IPS-18c (cell line): ENCODE measurements around the gene CEP126.
"Not testable (repeated sequence)": the region's sequence is repeated elsewhere in the genome, so short reads cannot be mapped to it uniquely, and the experiment has no call there.

ENCODE experiments used
- H3K4me3 ChIP-seq: 2 replicates; pipeline ENCODE4 v1.7.0; 2013; ENCODE audit warnings: low read depth, mild to moderate bottlenecking, low read length, moderate library complexity; ENCODE audit not compliant: insufficient read depth
- H3K9me3 ChIP-seq: one replicate; pipeline ENCODE4 v1.6.1; 2013; ENCODE audit warnings: mild to moderate bottlenecking, low read length, moderate library complexity; ENCODE audit not compliant: control insufficient read depth, insufficient read depth

Gene CEP126

GRCh38 chr11:101917226-101917625 lies 2.4 kb downstream of the CEP126 start:
- H3K4me3 ChIP-seq: no peak overlapping the region
- no peaks in the 10 kb centered on the region for H3K9me3 ChIP-seq

- no peaks in the 10 kb centered on the region for H3K9me3 ChIP-seq
Observed at GRCh38 chr11:101920992-101921391, 6.2 kb downstream of the CEP126 start.

GRCh38 chr11:101923554-101923953 lies 8.7 kb downstream of the CEP126 start:
- Histone ChIP-seq H3K9me3 (no peaks in the 10 kb centered on the region), H3K4me3 (no peak overlapping the region)

More at GRCh38 chr11:101920992-101921391, 6.2 kb downstream of the CEP126 start:
- no peak overlapping the region for H3K4me3 ChIP-seq

DNA sequence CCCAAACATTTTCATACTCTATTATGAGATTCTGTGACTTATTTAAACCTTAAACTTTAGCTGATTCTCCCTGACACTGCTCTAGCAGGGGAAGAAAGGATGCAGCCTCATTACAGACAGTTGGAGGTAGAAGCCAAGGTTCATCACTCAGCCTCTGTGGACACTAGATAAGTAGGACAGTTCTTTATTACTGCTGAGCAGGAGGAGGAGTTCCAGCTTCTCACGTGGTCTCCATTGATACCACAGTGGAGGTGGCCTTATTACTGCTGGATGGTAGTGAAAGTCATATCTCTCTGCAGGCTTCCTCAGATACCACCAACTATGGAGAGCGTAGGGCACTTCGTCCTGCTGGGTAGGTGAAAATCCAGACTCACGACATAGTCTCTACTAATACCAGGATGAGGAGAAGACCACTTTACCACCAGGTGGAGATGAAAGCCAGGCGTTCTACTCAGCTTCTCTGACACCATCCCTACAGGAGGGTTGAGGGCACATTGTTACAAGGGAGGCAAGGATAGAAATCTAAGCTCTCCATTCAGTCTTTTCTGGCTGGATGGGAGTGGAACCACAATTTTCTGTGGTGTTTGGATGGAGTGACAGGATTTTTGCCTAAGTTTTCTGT lies 14.6 kb downstream of the CEP126 start:
- Histone ChIP-seq H3K4me3 (no peak overlapping the region), H3K9me3 (no peaks in the 10 kb centered on the region)

DNA sequence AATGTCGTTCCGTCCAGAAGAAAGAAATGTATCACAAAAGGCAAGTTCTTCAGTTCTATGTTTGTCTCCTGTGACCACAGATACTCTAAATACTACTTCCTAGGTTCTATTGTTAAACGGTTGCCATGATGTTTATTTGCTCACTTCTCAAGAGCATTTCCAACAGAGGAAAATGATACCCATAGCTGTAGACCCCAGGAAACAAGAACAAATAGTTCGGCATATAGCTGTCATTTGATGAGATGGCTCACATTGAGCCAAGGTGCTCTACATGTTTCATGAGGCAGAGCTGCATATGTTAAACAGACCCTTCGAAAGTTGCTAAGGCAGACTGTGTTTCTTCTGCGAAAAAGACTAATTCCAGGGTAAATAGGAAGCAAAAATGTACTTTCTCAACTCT lies 16.9 kb downstream of the CEP126 start:
- Histone ChIP-seq H3K9me3 (no peaks in the 10 kb centered on the region), H3K4me3 (no peak overlapping the region)

GRCh38 chr11:101940901-101941520 lies 26.2 kb downstream of the CEP126 start:
- H3K9me3 ChIP-seq: no peaks in the 10 kb centered on the region
- H3K4me3 ChIP-seq: no peak overlapping the region

DNA sequence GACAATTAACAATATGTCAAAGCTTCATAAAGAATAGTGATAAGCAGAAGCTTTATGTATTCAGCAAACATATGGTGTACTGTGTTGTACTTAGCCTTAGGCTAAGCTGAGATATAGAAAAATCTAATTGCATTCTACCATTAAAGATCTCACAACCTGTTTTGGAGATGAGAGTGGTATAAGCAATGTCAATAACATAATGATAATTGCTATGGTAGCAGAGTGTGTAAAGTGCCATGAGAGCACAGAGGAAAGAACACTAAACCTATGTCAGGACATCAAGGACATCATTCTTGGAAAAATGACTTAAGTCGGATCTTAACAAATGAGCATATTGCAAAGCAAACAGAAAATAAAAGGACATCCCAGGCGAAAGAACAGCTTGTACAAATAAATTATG lies 30.1 kb downstream of the CEP126 start:
- H3K9me3 ChIP-seq: no peaks in the 10 kb centered on the region
- no peak overlapping the region for H3K4me3 ChIP-seq

DNA sequence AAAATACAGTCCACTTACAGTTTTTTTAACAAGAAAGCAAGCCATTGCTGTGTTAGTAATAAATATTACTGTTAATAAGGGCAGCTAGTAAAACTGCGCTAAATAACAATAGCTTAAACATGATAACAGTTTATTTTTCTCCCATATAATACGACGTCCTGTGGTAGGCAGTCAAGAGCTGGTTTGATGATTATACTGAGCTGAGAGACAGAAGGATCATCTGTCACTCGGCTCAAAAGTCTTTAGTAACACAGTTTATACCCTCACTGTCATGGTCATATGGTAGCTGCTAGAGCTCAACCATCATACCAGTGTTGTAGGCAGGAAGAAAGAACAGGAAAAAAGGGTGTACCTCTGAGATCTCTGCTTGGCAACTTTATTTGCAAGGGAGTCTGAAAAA lies 30.6 kb downstream of the CEP126 start:
- no peak overlapping the region for H3K4me3 ChIP-seq
- H3K9me3 ChIP-seq: no peaks in the 10 kb centered on the region

DNA sequence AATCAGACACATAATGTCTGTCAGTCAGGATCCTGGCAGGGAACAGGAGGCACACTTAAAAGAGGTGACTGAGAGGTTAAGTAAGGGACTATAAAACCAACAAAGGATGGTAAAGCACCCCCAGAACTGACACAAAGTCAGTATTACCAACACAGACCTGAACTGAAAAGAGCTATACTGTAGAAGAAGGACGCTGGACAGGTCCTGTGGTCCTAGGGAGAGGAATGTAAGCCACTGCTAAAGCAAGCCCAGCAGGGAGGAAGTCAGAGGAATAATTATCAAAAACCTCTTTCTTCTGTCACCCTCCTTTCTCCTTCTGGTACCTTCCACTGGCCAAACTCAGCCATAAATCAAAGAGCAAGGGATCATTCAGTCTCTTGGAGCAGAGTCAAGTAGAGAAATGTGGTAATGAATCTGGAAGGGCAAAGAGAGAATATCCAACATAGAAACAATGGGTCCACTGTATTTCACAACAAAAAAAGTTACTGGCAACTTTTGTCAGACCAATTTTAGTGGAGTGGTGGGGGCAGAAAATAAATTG lies 34.9 kb downstream of the CEP126 start:
- Histone ChIP-seq H3K9me3 (no peaks in the 10 kb centered on the region), H3K4me3 (no peak overlapping the region)

GRCh38 chr11:101955278-101955677 lies 40.5 kb downstream of the CEP126 start:
- H3K4me3 ChIP-seq: no peak overlapping the region
- no peaks in the 10 kb centered on the region for H3K9me3 ChIP-seq

- H3K4me3 ChIP-seq: no peak overlapping the region
Observed at GRCh38 chr11:101955701-101956100, 40.9 kb downstream of the CEP126 start.

GRCh38 chr11:101960231-101960630 lies 45.4 kb downstream of the CEP126 start:
- Histone ChIP-seq H3K9me3 (peaks cover 2% of the 10 kb centered on the region), H3K4me3 (no peak overlapping the region)

More at GRCh38 chr11:101955701-101956100, 40.9 kb downstream of the CEP126 start:
- no peaks in the 10 kb centered on the region for H3K9me3 ChIP-seq

- H3K4me3 ChIP-seq, H3K9me3 ChIP-seq: not testable (repeated sequence)
Observed at GRCh38 chr11:101964200-101964599, 49.4 kb downstream of the CEP126 start.

DNA sequence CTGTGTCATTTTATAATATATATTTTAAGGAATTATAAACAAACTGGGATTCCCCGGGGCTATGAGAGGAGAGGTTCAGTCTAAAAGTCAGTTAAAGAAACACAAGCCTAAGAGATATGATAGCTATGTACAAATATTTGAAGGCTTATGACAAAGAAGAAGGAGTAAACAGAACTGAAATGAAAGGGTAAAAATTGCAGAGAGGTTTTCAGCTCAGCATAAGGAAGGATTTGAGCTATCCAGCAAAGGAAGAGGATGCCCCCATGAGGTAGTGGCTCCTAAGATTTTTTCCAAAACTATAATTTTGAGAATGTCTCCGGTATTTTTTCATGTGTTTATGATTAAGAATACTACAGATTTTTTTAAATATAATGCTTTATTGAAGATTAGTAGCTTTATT lies 59.4 kb downstream of the CEP126 start:
- no peaks in the 10 kb centered on the region for H3K9me3 ChIP-seq
- H3K4me3 ChIP-seq: no peak overlapping the region

GRCh38 chr11:101974771-101975170 lies 60.0 kb downstream of the CEP126 start:
- Histone ChIP-seq H3K4me3 (no peak overlapping the region), H3K9me3 (no peaks in the 10 kb centered on the region)

- no peaks in the 10 kb centered on the region for H3K9me3 ChIP-seq
- H3K4me3 ChIP-seq: no peak overlapping the region
Observed at GRCh38 chr11:101975734-101976133, 60.9 kb downstream of the CEP126 start.

GRCh38 chr11:101987370-101987769 lies 72.6 kb downstream of the CEP126 start:
- Histone ChIP-seq H3K4me3 (no peak overlapping the region), H3K9me3 (no peaks in the 10 kb centered on the region)

DNA sequence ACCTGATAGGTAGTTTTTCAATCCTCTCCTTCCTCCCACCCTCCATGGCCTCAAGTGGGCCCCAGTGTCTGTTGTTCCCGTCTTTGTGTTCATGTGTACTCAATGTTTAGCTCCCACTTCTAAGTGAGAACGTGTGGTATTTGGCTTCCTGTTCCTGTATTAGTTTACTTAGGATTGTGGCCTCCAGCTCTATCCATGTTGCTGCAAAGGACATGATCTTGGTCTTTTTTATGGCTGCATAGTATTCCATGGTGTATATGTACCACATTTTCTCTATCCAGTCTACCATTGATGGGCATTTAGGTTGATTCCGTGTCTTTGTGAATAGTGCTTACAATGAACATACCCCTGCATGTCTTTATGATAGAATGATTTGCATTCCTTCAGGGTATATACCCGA lies 78.4 kb downstream of the CEP126 start:
- no peak overlapping the region for H3K4me3 ChIP-seq
- H3K9me3 ChIP-seq: no peaks in the 10 kb centered on the region
